Measurements from ENCODE around the gene ARID5B. TPM values are rescaled to one million over a fixed set of nuclear protein-coding genes. Genes with fewer than 3 reads are reported as not detected.

ARID5B gene
- total and polyA plus RNA-seq, 2 of the 4 experiments (the other 2 are of a cell fraction), result 41.0 to 125 TPM

GRCh38 chr10:62048919-62049623, 147.6 kb downstream of the ARID5B start (continued):
- TF ChIP-seq MAFK (IDR thresholded peaks at IDR 0.05; ENCODE audit: low read depth, low read length), result 0 out of 2 replicates have a peak, but pooled peaks have one; percentile 16
- peak; percentile 99 for TF ChIP-seq POLR2A (IDR thresholded peaks at IDR 0.05; ENCODE audit: low read depth, low read length)
- no peak for TF ChIP-seq CHD1 (IDR thresholded peaks at IDR 0.05; ENCODE audit: low read depth, low read length)

- H3K4me1 ChIP-seq (ENCODE audit: control insufficient read depth, insufficient read depth, low read length), result peaks cover 17% of the 10 kb centered on the region
- peak overlapping the region; percentile 49 for H4K5ac ChIP-seq (ENCODE audit: low read depth, low read length)
- H2BK15ac ChIP-seq (ENCODE audit: low read depth, low read length), result peak overlapping the region; percentile 64; the same call in 2 of the 3 replicates
- peak overlapping the region; percentile 91 for H3K4ac ChIP-seq (ENCODE audit: low read depth, low read length)
- H3K23ac ChIP-seq (ENCODE audit: low read depth, low read length), result peak overlapping the region; percentile 98
- peak overlapping the region; percentile 92 for H2BK120ac ChIP-seq (ENCODE audit: low read depth, low read length)
- no peak overlapping the region for H2AFZ ChIP-seq (replicated peaks; ENCODE audit: low read length, poor library complexity)
- intact Hi-C loops (cut with micrococcal nuclease) (loop anchor here (2.0 to 10.0 kb wide), 7 partner anchors 57 to 1235 kb away; partner anchors contain the start of genes ADO and ARID5B), in situ Hi-C loops (cut with MboI; ENCODE audit: low sequenced_read_pairs) (loop anchor here (5.0 to 25.0 kb wide), 4 partner anchors 147 to 1237 kb away; partner anchors contain the start of genes ADO, ARID5B and EGR2), dilution Hi-C loops (cut with HindIII; ENCODE audit: low sequenced_read_pairs, unreplicated experiment) (no loop called here)
- peak overlapping the region; percentile 93 for H4K91ac ChIP-seq (ENCODE audit: insufficient read depth, low read depth, low read length)
- WGBS, 2 experiments (ENCODE audit: extremely low coverage in 2 of 2, insufficient read length in 1 of 2), result no CpG with 5 or more reads among the region's 2 CpGs
- H3K4me3 ChIP-seq (ENCODE audit: insufficient read depth, low read depth, low read length), result peak overlapping the region; percentile 62
- peaks cover 36% of the 10 kb centered on the region for H4K20me1 ChIP-seq (ENCODE audit: insufficient read depth, low read length)
- peak overlapping the region; percentile 83 for H3K27ac ChIP-seq (ENCODE audit: insufficient read depth, low read length)
- ATAC-seq (ENCODE audit: low read depth) (no peak), DNase-seq (no peak)
- H3K4me2 ChIP-seq (ENCODE audit: low read depth, low read length), result peak overlapping the region; percentile 100; the same call in 1 of the 2 replicates
- peak overlapping the region; percentile 90 for H2AK9ac ChIP-seq (replicated peaks; ENCODE audit: low read depth, low read length, poor library complexity)
- peaks cover 0 to 54% of the 10 kb centered on the region in 2 experiments; a peak in 2 of 4 replicates for H3K79me1 ChIP-seq (ENCODE audit: low read depth in 1 of 2, low read length in 2 of 2)
- peak overlapping the region; percentile 68 for H2BK20ac ChIP-seq (ENCODE audit: low read depth, low read length)
- TSS peak; percentile 55 for BruUV-seq (replicated peaks)
- H3K9me3 ChIP-seq (ENCODE audit: control insufficient read depth, insufficient read depth, low read length), result no peaks in the 10 kb centered on the region
- POLR2A ChIA-PET (ENCODE audit: unreplicated experiment), result interaction anchor here (0.5 to 3.5 kb wide), 21 partner anchors 8 to 418 kb away, joined by 3 to 14 read pairs (median 6); partner anchors contain the start of gene ARID5B
- no peaks in the 10 kb centered on the region for H3K27me3 ChIP-seq (ENCODE audit: control insufficient read depth, insufficient read depth, low read length)
- H3K36me3 ChIP-seq (ENCODE audit: control insufficient read depth, insufficient read depth, low read length), result peaks cover 36% of the 10 kb centered on the region
- peak overlapping the region; percentile 76 for H2AK5ac ChIP-seq (ENCODE audit: low read depth, low read length)
- H3K14ac ChIP-seq (replicated peaks; ENCODE audit: low read depth, low read length), result peak overlapping the region; percentile 92
- peak overlapping the region; percentile 99 for H3K56ac ChIP-seq (ENCODE audit: extremely low read depth, insufficient read depth, low read length)
- H3K18ac ChIP-seq (ENCODE audit: low read depth, low read length), result peak overlapping the region; percentile 61
- TF ChIP-seq SMC3 (IDR thresholded peaks at IDR 0.05; ENCODE audit: low read depth, low read length) (no peak), RFX5 (IDR thresholded peaks at IDR 0.05; ENCODE audit: low read depth, low read length) (no peak), POLR2A (IDR thresholded peaks at IDR 0.05; ENCODE audit: low read depth, low read length) (no peak), CHD1 (IDR thresholded peaks at IDR 0.05; ENCODE audit: low read depth, low read length) (peak; percentile 83; the same call in 1 of the 2 replicates)
- H3K9ac ChIP-seq (ENCODE audit: low read depth, low read length), result peak overlapping the region; percentile 87
- H3K9me1 ChIP-seq (ENCODE audit: insufficient read depth, low read length), result peaks cover 24% of the 10 kb centered on the region
- H2BK5ac ChIP-seq (ENCODE audit: low read depth, low read length, poor library complexity, severe bottlenecking), result peak overlapping the region; percentile 88
- CTCF ChIA-PET, result interaction anchor here (0.6 to 2.2 kb wide), 3 partner anchors 11 to 183 kb away, joined by 3 to 10 read pairs (median 4); no protein-coding TSS in a partner anchor
- peak overlapping the region; percentile 62 to 89 for H4K8ac ChIP-seq (ENCODE audit: low read depth in 2 of 2, low read length in 2 of 2)
These were observed 148.3 kb downstream of the ARID5B start for GRCh38 chr10:62049624-62050345.
